ENCODE results near the gene TSKU.

- TF ChIP-seq CTCF (conservative IDR thresholded peaks at IDR 0.05; ENCODE audit: low read length) (no peak), EZH2phosphoT487 (IDR thresholded peaks at IDR 0.05; ENCODE audit: borderline replicate concordance, low read depth, low read length) (no peak)
Measured at GRCh38 chr11:76736773-76737495, 46.2 kb upstream of the TSKU start.

Data from OCI-LY7 (cell line).